Esophagus (tissue), 2 donors: ENCODE results near the gene PRAF2. TPM values are rescaled to one million over a fixed set of nuclear protein-coding genes. Genes with fewer than 3 reads are reported as not detected.
A peak's percentile ranks its signal among the peaks of the same experiment; 100 is the strongest.

Source experiments
- H3K27ac ChIP-seq, 2 donors: one replicate each; pipeline ENCODE4 v1.5.1; 2013; ENCODE audit warnings: low read depth in 2 of 2, mild to moderate bottlenecking in 2 of 2, inconsistent platforms in 1 of 2, low read length in 1 of 2, moderate library complexity in 1 of 2
- H3K27me3 ChIP-seq, 2 donors: one replicate each; pipeline ENCODE4 v1.6.1; 2013; ENCODE audit warnings: low read length in 2 of 2, control low read depth in 1 of 2, mild to moderate bottlenecking in 1 of 2; ENCODE audit not compliant: insufficient read depth in 2 of 2, control insufficient read depth in 1 of 2
- H3K36me3 ChIP-seq, 2 donors: one replicate each; pipeline ENCODE4 v1.6.1; 2013; ENCODE audit warnings: low read length in 1 of 2; ENCODE audit not compliant: control insufficient read depth in 2 of 2, insufficient read depth in 2 of 2
- H3K4me1 ChIP-seq, 2 donors: one replicate each; pipeline ENCODE4 v1.6.1; 2013; ENCODE audit warnings: low read length in 1 of 2; ENCODE audit not compliant: control insufficient read depth in 2 of 2, insufficient read depth in 2 of 2
- H3K4me3 ChIP-seq, 2 donors: one replicate each; pipeline ENCODE4 v1.5.1; 2013; ENCODE audit warnings: low read length in 2 of 2, mild to moderate bottlenecking in 2 of 2, low read depth in 1 of 2, moderate library complexity in 1 of 2
- H3K9me3 ChIP-seq, 2 donors: one replicate each; pipeline ENCODE4 v1.6.1; 2013; ENCODE audit warnings: mild to moderate bottlenecking in 2 of 2, low read depth in 1 of 2, low read length in 1 of 2, moderate library complexity in 1 of 2; ENCODE audit not compliant: control insufficient read depth in 2 of 2, insufficient read depth in 1 of 2
- WGBS, 2 donors: extraction: QIAGEN DNeasy Blood & Tissue Kit; methylation state at CpG; one replicate each; pipeline ENCODE4 v1.1.7; 2013; 5-methylcytosine and 5-hydroxymethylcytosine counted together
- polyA plus RNA-seq, 2 donors: library from polyadenylated mRNA; stranded (reverse); fragments of 200-250 nt; gene quantifications; one replicate each; pipeline ENCODE4 v1.2.3, GENCODE V29; 2013
- donor health status: healthy with polysubstance abuse.
- donor health status: Bipolar disorder and iron deficiency.

The PRAF2 gene
- polyA plus RNA-seq, 2 donors, result 7.2 to 7.8 TPM

GRCh38 chrX:49054073-49054762 lies 19.6 kb downstream of the PRAF2 start:
- no peaks in the 10 kb centered on the region for H3K9me3 ChIP-seq
- H3K4me3 ChIP-seq, result peak overlapping the region; percentile 45 to 63
- peak overlapping the region; percentile 81 to 90 for H3K27ac ChIP-seq
- no peaks in the 10 kb centered on the region for H3K27me3 ChIP-seq
- peaks cover 0 to 3% of the 10 kb centered on the region in 2 donors for H3K4me1 ChIP-seq
- WGBS, 2 donors, result 76 to 87% methylated on average over 5 of the region's 5 CpGs
- H3K36me3 ChIP-seq, result no peaks in the 10 kb centered on the region

- WGBS, 2 donors, result 1 to 34% methylated on average over 45 to 76 of the region's 79 CpGs
- no peaks in the 10 kb centered on the region for H3K27me3 ChIP-seq
- no peaks in the 10 kb centered on the region for H3K36me3 ChIP-seq
- H3K27ac ChIP-seq, result peak overlapping the region; percentile 81 to 90
- no peaks in the 10 kb centered on the region for H3K9me3 ChIP-seq
- peaks cover 0 to 3% of the 10 kb centered on the region in 2 donors for H3K4me1 ChIP-seq
- H3K4me3 ChIP-seq, result peak overlapping the region; percentile 45 to 63
Measured at GRCh38 chrX:49053223-49054072, 20.4 kb downstream of the PRAF2 start.

- Histone ChIP-seq H3K36me3 (peaks cover 0 to 4% of the 10 kb centered on the region in 2 donors), H3K4me1 (peaks cover 0 to 5% of the 10 kb centered on the region in 2 donors), H3K27me3 (no peaks in the 10 kb centered on the region), H3K9me3 (no peaks in the 10 kb centered on the region), H3K4me3 (peak overlapping the region in 1 of 2 donors; percentile 22), H3K27ac (peak overlapping the region; percentile 84 to 86)
- 10 to 34% methylated on average over 13 of the region's 13 CpGs for WGBS, 2 donors
Measured at GRCh38 chrX:49043987-49044281, 29.9 kb downstream of the PRAF2 start.

- Histone ChIP-seq H3K4me3 (peak within 1 kb of the TSS; percentile 57 to 88), H3K9me3 (no peaks in the 10 kb centered on the region), H3K27me3 (no peaks in the 10 kb centered on the region), H3K4me1 (peaks cover 0 to 5% of the 10 kb centered on the region in 2 donors), H3K27ac (peak within 1 kb of the TSS; percentile 96 to 97), H3K36me3 (peaks cover 0 to 9% of the 10 kb centered on the region in 2 donors)
- WGBS, 2 donors, result 1 to 18% methylated on average over 55 to 66 of the region's 67 CpGs
Measured at GRCh38 chrX:49043220-49043986, 30.4 kb downstream of the PRAF2 start, which contains the start of gene TFE3. Gene TFE3, minus strand, starts transcription at chrX:49043357. Its CDS starts 131 bp downstream, at chrX:49043226.

GRCh38 chrX:49042581-49043219 lies 31.1 kb downstream of the PRAF2 start:
- Histone ChIP-seq H3K9me3 (no peaks in the 10 kb centered on the region), H3K27me3 (no peaks in the 10 kb centered on the region), H3K36me3 (peaks cover 0 to 15% of the 10 kb centered on the region in 2 donors), H3K27ac (peak overlapping the region; percentile 96 to 97), H3K4me3 (peak overlapping the region; percentile 57 to 88), H3K4me1 (peaks cover 0 to 5% of the 10 kb centered on the region in 2 donors)
- 0 to 35% methylated on average over 29 of the region's 29 CpGs for WGBS, 2 donors

GRCh38 chrX:49041744-49042580 lies 31.8 kb downstream of the PRAF2 start:
- H3K27me3 ChIP-seq, result no peaks in the 10 kb centered on the region
- H3K27ac ChIP-seq, result peak overlapping the region; percentile 96 to 97
- H3K4me1 ChIP-seq, result peaks cover 0 to 5% of the 10 kb centered on the region in 2 donors
- H3K9me3 ChIP-seq, result no peaks in the 10 kb centered on the region
- WGBS, 2 donors, result 2 to 21% methylated on average over 10 of the region's 10 CpGs
- peak overlapping the region; percentile 57 to 88 for H3K4me3 ChIP-seq
- H3K36me3 ChIP-seq, result peaks cover 0 to 17% of the 10 kb centered on the region in 2 donors

GRCh38 chrX:49040376-49040955 lies 33.3 kb downstream of the PRAF2 start:
- H3K4me3 ChIP-seq, result peak overlapping the region in 1 of 2 donors; percentile 7
- H3K27ac ChIP-seq, result peak overlapping the region; percentile 69 to 70
- H3K36me3 ChIP-seq, result peaks cover 0 to 18% of the 10 kb centered on the region in 2 donors
- WGBS, 2 donors, result 17 to 30% methylated on average over 7 of the region's 7 CpGs
- H3K4me1 ChIP-seq, result peaks cover 0 to 5% of the 10 kb centered on the region in 2 donors
- H3K9me3 ChIP-seq, result no peaks in the 10 kb centered on the region
- H3K27me3 ChIP-seq, result no peaks in the 10 kb centered on the region

- Histone ChIP-seq H3K27ac (peak overlapping the region; percentile 69 to 77), H3K27me3 (no peaks in the 10 kb centered on the region), H3K4me3 (peak overlapping the region in 1 of 2 donors; percentile 20), H3K9me3 (no peaks in the 10 kb centered on the region), H3K36me3 (peaks cover 0 to 18% of the 10 kb centered on the region in 2 donors), H3K4me1 (peaks cover 0 to 5% of the 10 kb centered on the region in 2 donors)
- 6 to 18% methylated on average over 9 of the region's 9 CpGs for WGBS, 2 donors
Measured at GRCh38 chrX:49039598-49040375, 34.0 kb downstream of the PRAF2 start.
